HEK293 (cell line): ENCODE measurements around the gene EIF2S1.

ENCODE experiments used
- CTCF ChIA-PET: fragments of 350-600 bp; formaldehyde crosslinking; extraction: SDS; loops from one replicate; lab custom pipeline; 2021; ENCODE audit warnings: antibody characterized with exemption; lab: Yijun Ruan, JAX
- POLR2A ChIA-PET: fragments of 300-600 bp; formaldehyde crosslinking; extraction: SDS; loops from one replicate; lab custom pipeline; 2020; ENCODE audit warnings: antibody characterized with exemption, inconsistent platforms; lab: Yijun Ruan, JAX
- H3K27ac ChIP-seq: fragments of 200-500 bp; sonication (Bioruptor generic); 2 replicates; pipeline ENCODE4 v1.5.1; 2014; ENCODE audit warnings: low read depth, low read length, control low read depth, inconsistent platforms; ENCODE audit errors: extremely low read depth
- H3K36me3 ChIP-seq, 2 experiments: fragments of 200-500 bp in 1 of 2; sonication (Bioruptor generic) in 1 of 2; 1 replicate in 1 of 2; 2 replicates in 1 of 2; pipeline ENCODE4 v1.5.1; 2014 to 2017; ENCODE audit warnings: inconsistent platforms in 2 of 2, low read length in 2 of 2; ENCODE audit not compliant: control insufficient read depth in 2 of 2, insufficient read depth in 1 of 2
- H3K4me1 ChIP-seq: fragments of 200-500 bp; sonication (Bioruptor generic); 2 replicates; pipeline ENCODE4 v1.5.1; 2014; ENCODE audit warnings: mild to moderate bottlenecking, low read length, inconsistent platforms; ENCODE audit not compliant: control insufficient read depth, insufficient read depth
- H3K4me3 ChIP-seq: 2 replicates; pipeline ENCODE4 v1.5.1; 2011; ENCODE audit warnings: low read depth, mild to moderate bottlenecking, control low read depth, low read length, moderate library complexity
- H3K9me3 ChIP-seq: fragments of 200-500 bp; sonication (Bioruptor generic); 2 replicates; pipeline ENCODE4 v1.5.1; 2014; ENCODE audit warnings: low read depth, low read length, inconsistent platforms; ENCODE audit not compliant: control insufficient read depth, insufficient read depth
- GLIS1 ChIP-seq: fragments of 450-650 bp; formaldehyde crosslinking; IDR thresholded peaks from 2 replicates; pipeline ENCODE4 v1.5.1; 2016; ENCODE audit warnings: missing biosample characterization, missing genetic modification characterization
- KLF1 ChIP-seq: fragments of 450-650 bp; formaldehyde crosslinking; IDR thresholded peaks from 2 replicates; pipeline ENCODE4 v1.5.1; 2016; ENCODE audit warnings: missing biosample characterization, missing genetic modification characterization
- KLF8 ChIP-seq: fragments of 450-650 bp; formaldehyde crosslinking; IDR thresholded peaks from 2 replicates; pipeline ENCODE4 v1.5.1; 2016; ENCODE audit warnings: missing biosample characterization, missing genetic modification characterization
- PRDM1 ChIP-seq: fragments of 450-650 bp; formaldehyde crosslinking; IDR thresholded peaks from 2 replicates; pipeline ENCODE4; 2016; ENCODE audit warnings: missing biosample characterization, missing genetic modification characterization
- SETDB1 ChIP-seq: IDR thresholded peaks from one replicate; pipeline ENCODE4 v1.6.1; 2017; ENCODE audit warnings: mild to moderate bottlenecking, low read length, moderate library complexity, mixed read lengths; ENCODE audit not compliant: insufficient read length
- YY2 ChIP-seq: fragments of 450-650 bp; formaldehyde crosslinking; IDR thresholded peaks from 2 replicates; pipeline ENCODE4 v1.5.1; 2016; ENCODE audit warnings: missing biosample characterization, missing genetic modification characterization
- ZBTB48 ChIP-seq: fragments of 450-650 bp; formaldehyde crosslinking; IDR thresholded peaks from 2 replicates; pipeline ENCODE4 v1.5.1; 2016; ENCODE audit warnings: missing biosample characterization, missing genetic modification characterization
- ZBTB7A ChIP-seq: fragments of 450-650 bp; formaldehyde crosslinking; IDR thresholded peaks from 2 replicates; pipeline ENCODE4 v1.5.1; 2016; ENCODE audit warnings: low read depth, missing biosample characterization, missing genetic modification characterization
- ZFP69B ChIP-seq: fragments of 450-650 bp; formaldehyde crosslinking; IDR thresholded peaks from 2 replicates; pipeline ENCODE4 v1.5.1; 2016; ENCODE audit warnings: missing biosample characterization, missing genetic modification characterization
- ZNF202 ChIP-seq: fragments of 450-650 bp; formaldehyde crosslinking; IDR thresholded peaks from 2 replicates; pipeline ENCODE4 v1.5.1; 2016; ENCODE audit warnings: missing biosample characterization, missing genetic modification characterization, borderline replicate concordance
- ZNF248 ChIP-seq: fragments of 450-650 bp; formaldehyde crosslinking; IDR thresholded peaks from 2 replicates; pipeline ENCODE4 v1.5.1; 2017; ENCODE audit warnings: missing biosample characterization, missing genetic modification characterization
- ZNF311 ChIP-seq: fragments of 450-650 bp; formaldehyde crosslinking; IDR thresholded peaks from 2 replicates; pipeline ENCODE4 v1.5.1; 2017; ENCODE audit warnings: missing biosample characterization, missing genetic modification characterization, borderline replicate concordance
- ZNF521 ChIP-seq: fragments of 450-650 bp; formaldehyde crosslinking; IDR thresholded peaks from 2 replicates; pipeline ENCODE4 v1.5.1; 2017; ENCODE audit warnings: missing biosample characterization, mild to moderate bottlenecking, missing genetic modification characterization
- ZNF558 ChIP-seq: fragments of 450-650 bp; formaldehyde crosslinking; IDR thresholded peaks from 2 replicates; pipeline ENCODE4 v1.5.1; 2016; ENCODE audit warnings: missing biosample characterization, missing genetic modification characterization
- ZNF645 ChIP-seq: fragments of 450-650 bp; formaldehyde crosslinking; IDR thresholded peaks from 2 replicates; pipeline ENCODE4; 2016; ENCODE audit warnings: missing biosample characterization, missing genetic modification characterization
- ZNF776 ChIP-seq: fragments of 450-650 bp; formaldehyde crosslinking; IDR thresholded peaks from 2 replicates; pipeline ENCODE4 v1.5.0; 2017; ENCODE audit warnings: missing biosample characterization, missing genetic modification characterization, borderline replicate concordance
- ZNF785 ChIP-seq: fragments of 450-650 bp; formaldehyde crosslinking; IDR thresholded peaks from 2 replicates; pipeline ENCODE4 v1.5.1; 2016; ENCODE audit warnings: missing biosample characterization, missing genetic modification characterization
- ZSCAN18 ChIP-seq: fragments of 450-650 bp; formaldehyde crosslinking; IDR thresholded peaks from 2 replicates; pipeline ENCODE4 v1.5.1; 2016; ENCODE audit warnings: missing biosample characterization, missing genetic modification characterization
- TF ChIP-seq, protein P1 (sequence below): fragments of 450-650 bp; formaldehyde crosslinking; conservative IDR thresholded peaks from 2 replicates; pipeline ENCODE4 v1.5.1; 2016; ENCODE audit warnings: low read depth, missing biosample characterization, missing genetic modification characterization
- TF ChIP-seq, protein P2 (sequence below): fragments of 450-650 bp; formaldehyde crosslinking; IDR thresholded peaks from 2 replicates; pipeline ENCODE4 v1.5.1; 2017; ENCODE audit warnings: missing biosample characterization, missing genetic modification characterization
- TF ChIP-seq, protein P3 (sequence below): fragments of 450-650 bp; formaldehyde crosslinking; IDR thresholded peaks from 2 replicates; pipeline ENCODE4 v1.5.1; 2016; ENCODE audit warnings: missing biosample characterization, missing genetic modification characterization, low read depth

Gene EIF2S1

DNA sequence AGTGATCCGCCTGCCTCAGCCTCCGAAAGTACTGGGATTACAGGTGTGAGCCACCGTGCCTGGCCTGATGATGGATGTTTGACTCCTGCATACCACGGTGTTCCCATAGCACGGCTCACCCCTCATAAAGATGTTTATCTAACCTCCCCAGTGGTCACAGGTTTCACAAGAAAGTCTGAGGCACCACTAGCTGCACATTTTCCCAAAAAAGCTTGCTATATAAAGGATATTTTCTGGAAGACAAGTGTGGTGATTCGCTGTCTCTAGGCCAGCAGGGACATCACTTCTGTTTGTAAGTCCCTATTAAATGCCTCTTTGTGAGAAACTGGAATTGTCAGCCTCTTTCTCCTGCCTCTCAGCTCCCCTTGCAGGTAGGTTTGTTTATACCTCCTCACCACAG lies 33.6 kb downstream of the EIF2S1 start:
- no peaks in the 10 kb centered on the region for H3K9me3 ChIP-seq

GRCh38 chr14:67395086-67395875 lies 35.2 kb downstream of the EIF2S1 start:
- TF ChIP-seq, protein P1, sequence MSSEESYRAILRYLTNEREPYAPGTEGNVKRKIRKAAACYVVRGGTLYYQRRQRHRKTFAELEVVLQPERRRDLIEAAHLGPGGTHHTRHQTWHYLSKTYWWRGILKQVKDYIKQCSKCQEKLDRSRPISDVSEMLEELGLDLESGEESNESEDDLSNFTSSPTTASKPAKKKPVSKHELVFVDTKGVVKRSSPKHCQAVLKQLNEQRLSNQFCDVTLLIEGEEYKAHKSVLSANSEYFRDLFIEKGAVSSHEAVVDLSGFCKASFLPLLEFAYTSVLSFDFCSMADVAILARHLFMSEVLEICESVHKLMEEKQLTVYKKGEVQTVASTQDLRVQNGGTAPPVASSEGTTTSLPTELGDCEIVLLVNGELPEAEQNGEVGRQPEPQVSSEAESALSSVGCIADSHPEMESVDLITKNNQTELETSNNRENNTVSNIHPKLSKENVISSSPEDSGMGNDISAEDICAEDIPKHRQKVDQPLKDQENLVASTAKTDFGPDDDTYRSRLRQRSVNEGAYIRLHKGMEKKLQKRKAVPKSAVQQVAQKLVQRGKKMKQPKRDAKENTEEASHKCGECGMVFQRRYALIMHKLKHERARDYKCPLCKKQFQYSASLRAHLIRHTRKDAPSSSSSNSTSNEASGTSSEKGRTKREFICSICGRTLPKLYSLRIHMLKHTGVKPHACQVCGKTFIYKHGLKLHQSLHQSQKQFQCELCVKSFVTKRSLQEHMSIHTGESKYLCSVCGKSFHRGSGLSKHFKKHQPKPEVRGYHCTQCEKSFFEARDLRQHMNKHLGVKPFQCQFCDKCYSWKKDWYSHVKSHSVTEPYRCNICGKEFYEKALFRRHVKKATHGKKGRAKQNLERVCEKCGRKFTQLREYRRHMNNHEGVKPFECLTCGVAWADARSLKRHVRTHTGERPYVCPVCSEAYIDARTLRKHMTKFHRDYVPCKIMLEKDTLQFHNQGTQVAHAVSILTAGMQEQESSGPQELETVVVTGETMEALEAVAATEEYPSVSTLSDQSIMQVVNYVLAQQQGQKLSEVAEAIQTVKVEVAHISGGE (tag by site-specific recombination), result no peak
- TF ChIP-seq ZSCAN18 (tag by site-specific recombination), result no peak
- Histone ChIP-seq H3K4me1 (no peaks in the 10 kb centered on the region), H3K9me3 (no peaks in the 10 kb centered on the region), H3K4me3 (no peak overlapping the region), H3K36me3 (no peaks in the 10 kb centered on the region), H3K27ac (no peak overlapping the region)
- ChIA-PET CTCF (interaction anchor here (0.6 kb wide), 1 partner anchor 16 kb away, joined by 6 read pairs; no protein-coding TSS in a partner anchor), POLR2A (no interaction called here)

More for the DNA sequence above, 33.6 kb downstream of the EIF2S1 start:
- H3K27ac ChIP-seq, result no peak overlapping the region
- no peak for TF ChIP-seq ZBTB7A (tag by site-specific recombination)
- peak; percentile 87 for TF ChIP-seq GLIS1
- TF ChIP-seq, all 188 proteins: peak for 1
- POLR2A ChIA-PET, result no interaction called here
- H3K4me1 ChIP-seq, result no peaks in the 10 kb centered on the region
- no peaks in the 10 kb centered on the region for H3K36me3 ChIP-seq
- no peak overlapping the region for H3K4me3 ChIP-seq
- CTCF ChIA-PET, result interaction anchor here (0.5 to 0.6 kb wide), 2 partner anchors 34 to 1016 kb away, joined by 3 read pairs; partner anchors contain the start of gene ATP6V1D

GRCh38 chr14:67395876-67396189 lies 35.7 kb downstream of the EIF2S1 start:
- Histone ChIP-seq H3K9me3 (no peaks in the 10 kb centered on the region), H3K4me1 (no peaks in the 10 kb centered on the region), H3K27ac (no peak overlapping the region), H3K4me3 (no peak overlapping the region), H3K36me3 (no peaks in the 10 kb centered on the region)
- ChIA-PET CTCF (no interaction called here), POLR2A (no interaction called here)
- TF ChIP-seq, protein P2, sequence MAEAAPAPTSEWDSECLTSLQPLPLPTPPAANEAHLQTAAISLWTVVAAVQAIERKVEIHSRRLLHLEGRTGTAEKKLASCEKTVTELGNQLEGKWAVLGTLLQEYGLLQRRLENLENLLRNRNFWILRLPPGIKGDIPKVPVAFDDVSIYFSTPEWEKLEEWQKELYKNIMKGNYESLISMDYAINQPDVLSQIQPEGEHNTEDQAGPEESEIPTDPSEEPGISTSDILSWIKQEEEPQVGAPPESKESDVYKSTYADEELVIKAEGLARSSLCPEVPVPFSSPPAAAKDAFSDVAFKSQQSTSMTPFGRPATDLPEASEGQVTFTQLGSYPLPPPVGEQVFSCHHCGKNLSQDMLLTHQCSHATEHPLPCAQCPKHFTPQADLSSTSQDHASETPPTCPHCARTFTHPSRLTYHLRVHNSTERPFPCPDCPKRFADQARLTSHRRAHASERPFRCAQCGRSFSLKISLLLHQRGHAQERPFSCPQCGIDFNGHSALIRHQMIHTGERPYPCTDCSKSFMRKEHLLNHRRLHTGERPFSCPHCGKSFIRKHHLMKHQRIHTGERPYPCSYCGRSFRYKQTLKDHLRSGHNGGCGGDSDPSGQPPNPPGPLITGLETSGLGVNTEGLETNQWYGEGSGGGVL (tag by site-specific recombination), result no peak
- TF ChIP-seq ZNF202 (tag by site-specific recombination) (no peak), ZNF558 (no peak), ZBTB48 (tag by site-specific recombination) (no peak), KLF1 (tag by site-specific recombination) (no peak), YY2 (tag by site-specific recombination) (no peak), SETDB1 (no peak), ZNF785 (no peak), ZNF521 (no peak), ZNF776 (tag by site-specific recombination) (no peak), KLF8 (tag by site-specific recombination) (no peak), ZNF645 (tag by site-specific recombination) (no peak), PRDM1 (tag by site-specific recombination) (no peak), ZNF311 (tag by site-specific recombination) (no peak), ZNF248 (tag by site-specific recombination) (no peak), ZFP69B (no peak)
- TF ChIP-seq, protein P3, sequence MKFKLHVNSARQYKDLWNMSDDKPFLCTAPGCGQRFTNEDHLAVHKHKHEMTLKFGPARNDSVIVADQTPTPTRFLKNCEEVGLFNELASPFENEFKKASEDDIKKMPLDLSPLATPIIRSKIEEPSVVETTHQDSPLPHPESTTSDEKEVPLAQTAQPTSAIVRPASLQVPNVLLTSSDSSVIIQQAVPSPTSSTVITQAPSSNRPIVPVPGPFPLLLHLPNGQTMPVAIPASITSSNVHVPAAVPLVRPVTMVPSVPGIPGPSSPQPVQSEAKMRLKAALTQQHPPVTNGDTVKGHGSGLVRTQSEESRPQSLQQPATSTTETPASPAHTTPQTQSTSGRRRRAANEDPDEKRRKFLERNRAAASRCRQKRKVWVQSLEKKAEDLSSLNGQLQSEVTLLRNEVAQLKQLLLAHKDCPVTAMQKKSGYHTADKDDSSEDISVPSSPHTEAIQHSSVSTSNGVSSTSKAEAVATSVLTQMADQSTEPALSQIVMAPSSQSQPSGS (tag by site-specific recombination), result no peak
